Measurements from ENCODE around the gene ECSIT. TPM values are rescaled to one million over a fixed set of nuclear protein-coding genes. Genes with fewer than 3 reads are reported as not detected.

The ECSIT gene
- polyA plus RNA-seq, 1 of the 3 experiments (the other 2 are of a cell fraction): 43.8 TPM

DNA sequence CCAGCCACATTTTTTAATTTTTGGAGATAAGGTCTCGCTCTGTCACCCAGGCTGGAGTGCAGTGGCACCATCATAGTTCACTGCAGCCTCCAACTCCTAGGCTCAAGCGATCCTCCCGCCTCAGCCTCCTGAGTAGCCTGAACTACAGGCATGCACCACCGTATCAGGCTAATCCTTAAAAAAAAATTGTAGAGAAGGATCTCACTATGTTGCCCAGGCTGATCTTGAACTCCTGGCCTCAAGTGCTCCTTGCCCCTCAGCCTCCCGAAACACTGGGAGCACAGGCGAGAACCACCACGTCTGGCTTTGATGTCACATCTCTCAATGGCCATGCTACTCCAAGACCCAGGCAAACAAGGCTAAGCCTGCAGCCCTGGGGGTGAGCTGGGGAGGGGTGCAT is 72.3 kb downstream of the ECSIT start (continued):
- TF ChIP-seq TAF1 (IDR thresholded peaks at IDR 0.05; ENCODE audit: borderline replicate concordance, low read depth, low read length) (no peak), FOXM1 (IDR thresholded peaks at IDR 0.05; ENCODE audit: low read depth) (no peak)

Small RNA genes within 50 kb of the gene (small RNA-seq; reads per million reads assigned to genes)
- gene MIR7974 (0 to 1.5 (median 0) reads per million in 7 experiments), gene RN7SL833P (0 to 4.7 (median 0) reads per million in 7 experiments)

Other genes with a start within 250 kb of the ECSIT start
- gene TSPAN16, start 233.0 kb downstream of the ECSIT start, polyA plus RNA-seq (2012; rRNA removed): not detected in 2 replicates
- 25.0 and 27.0 TPM in 2 replicates for gene RAB3D, start 189.5 kb downstream of the ECSIT start, polyA plus RNA-seq (2012; rRNA removed)
- gene TMEM205, start 182.9 kb downstream of the ECSIT start, polyA plus RNA-seq (2012; rRNA removed): 209 and 219 TPM in 2 replicates
- 25.2 and 30.1 TPM in 2 replicates for gene CCDC159, start 182.6 kb downstream of the ECSIT start, polyA plus RNA-seq (2012; rRNA removed)
- gene PLPPR2, start 173.7 kb downstream of the ECSIT start, polyA plus RNA-seq (2012; rRNA removed): 18.9 and 26.2 TPM in 2 replicates
- gene SWSAP1, start 154.5 kb downstream of the ECSIT start, polyA plus RNA-seq (2012; rRNA removed): 2.8 and 3.0 TPM in 2 replicates
- 15.4 and 16.8 TPM in 2 replicates for gene EPOR, start 144.8 kb downstream of the ECSIT start, polyA plus RNA-seq (2012; rRNA removed)
- gene RGL3, start 109.8 kb downstream of the ECSIT start, polyA plus RNA-seq (2012; rRNA removed): 13.3 and 13.5 TPM in 2 replicates
- gene ODAD3, start 94.0 kb downstream of the ECSIT start, polyA plus RNA-seq (2012; rRNA removed): 3.2 and 4.2 TPM in 2 replicates
- 198 and 502 TPM in 2 replicates for gene PRKCSH, start 93.5 kb downstream of the ECSIT start, polyA plus RNA-seq (2012; rRNA removed)
- 0.48 and 0.68 TPM in 2 replicates for gene ELAVL3, start 48.1 kb downstream of the ECSIT start, polyA plus RNA-seq (2012; rRNA removed)
- 14.5 and 14.7 TPM in 2 replicates for gene ZNF653, start 23.3 kb downstream of the ECSIT start, polyA plus RNA-seq (2012; rRNA removed)
- gene CNN1, start 9.7 kb upstream of the ECSIT start, polyA plus RNA-seq (2012; rRNA removed): 4.6 and 6.6 TPM in 2 replicates
- 139 and 157 TPM in 2 replicates for gene ELOF1, start 30.1 kb upstream of the ECSIT start, polyA plus RNA-seq (2012; rRNA removed)
- 0.87 and 1.6 TPM in 2 replicates for gene ACP5, start 48.5 kb upstream of the ECSIT start, polyA plus RNA-seq (2012; rRNA removed)
- 5.8 and 9.1 TPM in 2 replicates for gene ZNF627, start 68.3 kb upstream of the ECSIT start, polyA plus RNA-seq (2012; rRNA removed)
- gene ZNF823, start 209.8 kb upstream of the ECSIT start, polyA plus RNA-seq (2012; rRNA removed): 1.5 and 2.2 TPM in 2 replicates
- 3.2 and 5.5 TPM in 2 replicates for gene ZNF441, start 237.9 kb upstream of the ECSIT start, polyA plus RNA-seq (2012; rRNA removed)

All from SK-N-SH (cell line).